GM13976 (cell line): ENCODE data around the gene ATP6V1C2.

Experiments
- DNase-seq: peaks from one replicate; pipeline ENCODE4 v3.0.0; 2012; ENCODE audit warnings: low spot score
- CTCF ChIP-seq: IDR thresholded peaks from 2 replicates; pipeline ENCODE4 v1.5.1; 2012; ENCODE audit warnings: borderline replicate concordance, mild to moderate bottlenecking; ENCODE audit not compliant: insufficient read depth; ENCODE audit errors: extremely low read depth, missing control alignments, control extremely low read depth
- in situ Hi-C: fragments of 300-500 bp; cut with MboI; formaldehyde crosslinking; loops from one replicate; pipeline ENCODE4 v1.12.0; 2022; ENCODE audit warnings: low sequenced_read_pairs, mixed read lengths, inconsistent platforms; ENCODE audit not compliant: unreplicated experiment

ATP6V1C2 gene

DNA sequence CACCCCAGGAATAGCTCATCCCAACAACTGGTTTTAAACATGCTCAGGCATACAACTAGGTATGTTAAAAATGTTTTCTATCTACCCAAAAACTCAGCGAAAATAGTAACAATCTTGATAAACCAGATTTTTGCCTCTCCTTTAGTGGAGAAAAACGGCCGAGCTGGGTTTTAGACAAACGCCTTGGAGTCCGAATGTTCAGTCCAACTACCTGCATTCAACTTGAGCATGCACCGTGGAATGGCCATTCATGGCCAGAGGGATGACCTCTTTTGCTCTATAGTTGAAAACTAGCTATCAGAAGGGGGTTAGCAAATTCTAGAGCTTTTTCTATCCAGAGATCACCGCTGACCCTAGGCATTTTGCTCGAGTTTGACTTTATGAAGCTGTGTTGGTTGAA is 60.3 kb downstream of the ATP6V1C2 start:
- in situ Hi-C loops, result no loop called here
- no peak for DNase-seq
- no peak for TF ChIP-seq CTCF

GRCh38 chr2:10783421-10783820 is 62.0 kb downstream of the ATP6V1C2 start:
- no peak for TF ChIP-seq CTCF
- no peak for DNase-seq
- in situ Hi-C loops, result no loop called here

DNA sequence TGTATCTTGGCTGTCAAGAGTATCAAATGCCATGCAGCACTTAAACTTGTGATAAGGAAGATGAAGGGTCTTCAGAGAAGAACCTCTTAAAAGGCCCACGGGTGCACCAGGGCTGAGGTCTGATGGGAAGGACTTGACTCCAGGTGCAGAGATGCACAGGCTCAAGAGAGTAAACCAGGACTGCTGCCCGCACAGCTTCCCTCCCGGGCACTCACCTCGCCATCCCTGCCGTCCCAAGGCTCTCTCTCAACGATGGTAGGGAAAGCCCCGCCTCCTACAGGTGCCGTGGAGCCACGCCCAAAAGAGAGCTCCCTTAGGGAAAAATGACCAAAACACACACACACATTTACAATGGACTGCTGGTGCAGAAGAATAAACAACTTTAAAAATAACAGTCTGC is 63.3 kb downstream of the ATP6V1C2 start:
- DNase-seq, result no peak
- no peak for TF ChIP-seq CTCF
- in situ Hi-C loops, result no loop called here

DNA sequence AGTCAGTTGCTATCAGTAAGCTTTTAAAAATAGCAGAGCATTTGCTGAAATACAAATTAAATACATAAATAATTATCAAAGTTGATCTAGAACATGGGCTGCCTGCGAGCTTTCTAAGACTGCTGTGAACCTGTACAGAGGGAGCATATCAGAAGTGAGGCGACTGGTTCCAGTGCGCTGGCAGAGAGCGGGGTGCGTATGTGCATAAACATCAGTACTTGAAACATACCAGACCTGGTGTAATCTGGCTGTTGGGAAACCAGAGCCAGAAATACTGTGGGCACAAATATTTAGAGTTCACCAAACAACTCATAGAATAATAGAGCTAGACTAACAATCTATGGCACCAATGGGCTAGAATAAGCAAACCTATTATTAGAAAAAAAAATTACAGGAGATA is 63.8 kb downstream of the ATP6V1C2 start:
- no peak for DNase-seq
- no peak for TF ChIP-seq CTCF
- in situ Hi-C loops, result no loop called here

DNA sequence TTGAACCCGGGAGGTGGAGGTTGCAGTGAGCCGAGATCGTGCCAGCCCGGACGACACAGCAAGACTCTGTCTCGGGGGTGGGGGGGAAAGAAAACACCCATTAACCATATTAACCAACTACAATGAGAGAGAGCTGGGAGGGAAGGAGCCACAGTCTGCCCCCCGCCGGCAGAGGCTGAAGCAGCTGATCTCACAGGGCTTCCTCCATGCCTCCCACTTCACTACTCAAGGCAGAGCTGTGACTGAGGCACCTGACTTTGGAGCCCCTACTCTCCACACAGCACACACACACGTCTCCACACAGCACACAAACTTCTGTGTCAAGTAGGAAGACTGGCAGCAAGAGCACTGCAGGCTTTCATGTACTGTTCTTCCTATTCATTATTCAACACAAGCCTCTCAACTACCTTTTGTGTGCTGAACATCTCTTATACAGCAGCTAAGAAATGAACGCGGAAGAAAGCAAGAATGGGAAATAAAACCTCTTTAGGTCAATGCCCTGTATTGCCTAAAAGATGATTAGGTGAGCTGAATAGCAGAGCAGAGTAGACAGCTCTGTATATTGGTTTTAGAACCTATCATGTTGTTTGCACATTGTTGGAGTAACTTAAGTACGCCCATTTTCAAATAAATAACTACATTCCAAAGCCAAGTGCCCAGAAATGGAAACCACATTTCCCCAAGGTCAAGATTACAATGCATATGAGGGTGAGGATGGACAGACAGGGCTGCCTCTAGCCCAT is 65.0 kb downstream of the ATP6V1C2 start:
- TF ChIP-seq CTCF, result no peak
- in situ Hi-C loops, result no loop called here
- no peak for DNase-seq

GRCh38 chr2:10787176-10787968 is 65.9 kb downstream of the ATP6V1C2 start:
- peak; percentile 49 for DNase-seq
- in situ Hi-C loops, result no loop called here
- peak; percentile 21 for TF ChIP-seq CTCF
